ENCODE results near the gene REXO5. TPM values are rescaled to one million over a fixed set of nuclear protein-coding genes. Genes with fewer than 3 reads are reported as not detected.
"Not testable (repeated sequence)": the region's sequence is repeated elsewhere in the genome, so short reads cannot be mapped to it uniquely, and the experiment has no call there.

REXO5 gene
- total RNA-seq, 1 donor from 2014 or later: 5.9 TPM

GRCh38 chr16:20763461-20764232 lies 42.7 kb upstream of the REXO5 start, which contains the start of gene ACSM3:
Gene ACSM3 (plus strand): TSS chr16:20764014. CDS start chr16:20770035, 6,021 bp downstream.
- no peak for DNase-seq
- TF ChIP-seq, protein P1, sequence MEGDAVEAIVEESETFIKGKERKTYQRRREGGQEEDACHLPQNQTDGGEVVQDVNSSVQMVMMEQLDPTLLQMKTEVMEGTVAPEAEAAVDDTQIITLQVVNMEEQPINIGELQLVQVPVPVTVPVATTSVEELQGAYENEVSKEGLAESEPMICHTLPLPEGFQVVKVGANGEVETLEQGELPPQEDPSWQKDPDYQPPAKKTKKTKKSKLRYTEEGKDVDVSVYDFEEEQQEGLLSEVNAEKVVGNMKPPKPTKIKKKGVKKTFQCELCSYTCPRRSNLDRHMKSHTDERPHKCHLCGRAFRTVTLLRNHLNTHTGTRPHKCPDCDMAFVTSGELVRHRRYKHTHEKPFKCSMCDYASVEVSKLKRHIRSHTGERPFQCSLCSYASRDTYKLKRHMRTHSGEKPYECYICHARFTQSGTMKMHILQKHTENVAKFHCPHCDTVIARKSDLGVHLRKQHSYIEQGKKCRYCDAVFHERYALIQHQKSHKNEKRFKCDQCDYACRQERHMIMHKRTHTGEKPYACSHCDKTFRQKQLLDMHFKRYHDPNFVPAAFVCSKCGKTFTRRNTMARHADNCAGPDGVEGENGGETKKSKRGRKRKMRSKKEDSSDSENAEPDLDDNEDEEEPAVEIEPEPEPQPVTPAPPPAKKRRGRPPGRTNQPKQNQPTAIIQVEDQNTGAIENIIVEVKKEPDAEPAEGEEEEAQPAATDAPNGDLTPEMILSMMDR (IDR thresholded peaks at IDR 0.05; ENCODE audit: partially characterized antibody, unreplicated experiment): no peak
- no peaks in the 10 kb centered on the region for H3K27me3 Mint-ChIP-seq (ENCODE audit: unreplicated experiment)
- H3K27ac Mint-ChIP-seq (ENCODE audit: unreplicated experiment): no peak within 1 kb of the TSS
- no peaks in the 10 kb centered on the region for H3K4me1 Mint-ChIP-seq (ENCODE audit: low read depth, unreplicated experiment)
- no peaks in the 10 kb centered on the region for H3K36me3 Mint-ChIP-seq (ENCODE audit: unreplicated experiment)
- H3K4me3 Mint-ChIP-seq (ENCODE audit: unreplicated experiment): no peak within 1 kb of the TSS
- peaks cover 2% of the 10 kb centered on the region for H3K9me3 Mint-ChIP-seq (ENCODE audit: unreplicated experiment)

DNA sequence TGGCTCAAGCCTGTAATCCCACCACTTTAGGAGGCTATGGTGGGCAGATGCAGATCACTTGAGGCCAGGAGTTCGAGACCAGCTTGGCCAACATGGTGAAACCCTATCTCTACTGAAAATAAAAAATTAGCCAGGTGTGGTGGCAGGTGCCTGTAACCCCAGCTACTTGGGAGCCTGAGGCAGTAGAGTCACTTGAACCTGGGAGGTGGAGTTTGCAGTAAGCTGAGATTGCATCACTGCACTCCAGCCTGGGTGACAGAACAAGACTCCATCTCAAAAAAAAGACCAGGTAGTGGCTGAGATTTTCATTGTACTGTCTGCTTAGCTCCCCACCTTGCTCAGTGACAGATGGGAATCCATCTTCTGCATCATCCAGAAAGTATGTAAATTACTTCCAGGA lies 41.9 kb upstream of the REXO5 start:
- not testable (repeated sequence) for H3K4me1 Mint-ChIP-seq (ENCODE audit: low read depth, unreplicated experiment); H3K4me3 Mint-ChIP-seq (ENCODE audit: unreplicated experiment); H3K9me3 Mint-ChIP-seq (ENCODE audit: unreplicated experiment); DNase-seq; H3K27me3 Mint-ChIP-seq (ENCODE audit: unreplicated experiment); H3K27ac Mint-ChIP-seq (ENCODE audit: unreplicated experiment); H3K36me3 Mint-ChIP-seq (ENCODE audit: unreplicated experiment)

GRCh38 chr16:20765732-20766131 lies 40.6 kb upstream of the REXO5 start:
- TF ChIP-seq, protein P1 (IDR thresholded peaks at IDR 0.05; ENCODE audit: partially characterized antibody, unreplicated experiment): no peak
- Mint-ChIP-seq H3K27me3 (ENCODE audit: unreplicated experiment) (no peaks in the 10 kb centered on the region), H3K9me3 (ENCODE audit: unreplicated experiment) (peaks cover 2% of the 10 kb centered on the region), H3K27ac (ENCODE audit: unreplicated experiment) (no peak overlapping the region), H3K4me3 (ENCODE audit: unreplicated experiment) (no peak overlapping the region), H3K36me3 (ENCODE audit: unreplicated experiment) (no peaks in the 10 kb centered on the region), H3K4me1 (ENCODE audit: low read depth, unreplicated experiment) (no peaks in the 10 kb centered on the region)
- DNase-seq: no peak

DNA sequence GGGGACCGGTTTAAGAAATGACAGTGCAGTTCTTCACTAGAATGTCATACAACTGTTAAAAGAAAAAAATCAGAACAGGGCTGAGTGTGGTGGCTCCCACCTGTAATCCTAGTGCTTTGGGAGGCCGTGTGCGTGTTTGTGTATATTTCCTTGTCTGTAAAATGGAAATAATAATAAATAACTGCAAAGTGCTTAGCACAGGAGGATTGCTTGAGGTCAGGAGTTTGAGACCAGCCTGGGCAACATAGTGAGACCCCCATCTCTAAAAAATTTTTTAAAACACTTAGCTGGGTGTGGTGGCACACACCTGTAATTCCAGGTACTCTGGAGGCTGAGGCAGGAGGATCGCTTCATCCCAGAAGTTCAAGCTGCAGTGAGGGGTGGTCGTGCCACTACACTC lies 40.0 kb upstream of the REXO5 start:
- no peak overlapping the region for H3K27ac Mint-ChIP-seq (ENCODE audit: unreplicated experiment)
- H3K36me3 Mint-ChIP-seq (ENCODE audit: unreplicated experiment): no peaks in the 10 kb centered on the region
- peaks cover 2% of the 10 kb centered on the region for H3K9me3 Mint-ChIP-seq (ENCODE audit: unreplicated experiment)
- no peaks in the 10 kb centered on the region for H3K4me1 Mint-ChIP-seq (ENCODE audit: low read depth, unreplicated experiment)
- TF ChIP-seq, protein P1 (IDR thresholded peaks at IDR 0.05; ENCODE audit: partially characterized antibody, unreplicated experiment): no peak
- no peaks in the 10 kb centered on the region for H3K27me3 Mint-ChIP-seq (ENCODE audit: unreplicated experiment)
- H3K4me3 Mint-ChIP-seq (ENCODE audit: unreplicated experiment): no peak overlapping the region
- no peak for DNase-seq

DNA sequence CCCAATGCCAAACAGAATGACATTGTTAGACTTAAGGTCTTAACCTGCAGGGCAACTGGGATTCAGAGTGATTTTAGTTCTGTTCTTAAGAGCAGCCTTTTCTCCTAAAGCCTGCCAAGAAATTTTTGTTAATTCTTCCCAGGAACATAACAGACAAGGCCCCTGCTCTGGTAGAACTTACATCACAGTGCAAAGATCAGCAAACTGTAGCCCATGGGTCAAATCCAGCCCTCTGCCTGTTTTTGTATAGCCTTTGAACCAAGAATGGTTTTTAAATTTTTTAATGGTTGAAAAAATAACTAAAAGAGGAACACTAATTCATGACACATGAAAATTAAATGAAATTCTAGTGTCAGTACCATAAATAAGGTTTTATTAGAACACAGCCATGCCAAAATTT lies 38.8 kb upstream of the REXO5 start:
- Mint-ChIP-seq H3K27ac (ENCODE audit: unreplicated experiment) (no peak overlapping the region), H3K9me3 (ENCODE audit: unreplicated experiment) (peaks cover 1% of the 10 kb centered on the region), H3K4me3 (ENCODE audit: unreplicated experiment) (no peak overlapping the region), H3K36me3 (ENCODE audit: unreplicated experiment) (no peaks in the 10 kb centered on the region), H3K4me1 (ENCODE audit: low read depth, unreplicated experiment) (no peaks in the 10 kb centered on the region), H3K27me3 (ENCODE audit: unreplicated experiment) (no peaks in the 10 kb centered on the region)
- TF ChIP-seq, protein P1 (IDR thresholded peaks at IDR 0.05; ENCODE audit: partially characterized antibody, unreplicated experiment): no peak
- no peak for DNase-seq

Measured in glutamatergic neuron (in vitro differentiated cells).